Mammary epithelial cell (primary cell): ENCODE data around the gene OSBPL9.

Source experiments
- CTCF ChIP-seq, 2 donors: IDR thresholded peaks in 1 of 2; conservative IDR thresholded peaks in 1 of 2; 2 replicates each; pipeline ENCODE4 v1.5.1; 2011 to 2012; ENCODE audit warnings: inconsistent platforms in 2 of 2, low read length in 2 of 2, mild to moderate bottlenecking in 2 of 2, control low read depth in 1 of 2, low read depth in 1 of 2; ENCODE audit not compliant: insufficient read depth in 1 of 2; ENCODE audit errors: extremely low read depth in 1 of 2
- EZH2 ChIP-seq: IDR thresholded peaks from 2 replicates; pipeline ENCODE4 v1.6.1; 2012; ENCODE audit warnings: low read length, inconsistent platforms, borderline replicate concordance

- no peak for TF ChIP-seq CTCF (conservative IDR thresholded peaks at IDR 0.05 in 1 of 2, IDR thresholded peaks at IDR 0.05 in 1 of 2; ENCODE audit: extremely low read depth in 1 of 2, insufficient read depth in 1 of 2, low read depth in 1 of 2, low read length in 2 of 2)
- TF ChIP-seq EZH2, result no peak
These were observed 111.8 kb downstream of the OSBPL9 start for GRCh38 chr1:51728611-51729155.
